Retina (tissue), 1 donor: ENCODE results near the gene MDM2.

ENCODE experiments used
- DNase-seq: peaks from one replicate; pipeline ENCODE4 v3.0.0-alpha.2; 2016

MDM2 gene

DNA sequence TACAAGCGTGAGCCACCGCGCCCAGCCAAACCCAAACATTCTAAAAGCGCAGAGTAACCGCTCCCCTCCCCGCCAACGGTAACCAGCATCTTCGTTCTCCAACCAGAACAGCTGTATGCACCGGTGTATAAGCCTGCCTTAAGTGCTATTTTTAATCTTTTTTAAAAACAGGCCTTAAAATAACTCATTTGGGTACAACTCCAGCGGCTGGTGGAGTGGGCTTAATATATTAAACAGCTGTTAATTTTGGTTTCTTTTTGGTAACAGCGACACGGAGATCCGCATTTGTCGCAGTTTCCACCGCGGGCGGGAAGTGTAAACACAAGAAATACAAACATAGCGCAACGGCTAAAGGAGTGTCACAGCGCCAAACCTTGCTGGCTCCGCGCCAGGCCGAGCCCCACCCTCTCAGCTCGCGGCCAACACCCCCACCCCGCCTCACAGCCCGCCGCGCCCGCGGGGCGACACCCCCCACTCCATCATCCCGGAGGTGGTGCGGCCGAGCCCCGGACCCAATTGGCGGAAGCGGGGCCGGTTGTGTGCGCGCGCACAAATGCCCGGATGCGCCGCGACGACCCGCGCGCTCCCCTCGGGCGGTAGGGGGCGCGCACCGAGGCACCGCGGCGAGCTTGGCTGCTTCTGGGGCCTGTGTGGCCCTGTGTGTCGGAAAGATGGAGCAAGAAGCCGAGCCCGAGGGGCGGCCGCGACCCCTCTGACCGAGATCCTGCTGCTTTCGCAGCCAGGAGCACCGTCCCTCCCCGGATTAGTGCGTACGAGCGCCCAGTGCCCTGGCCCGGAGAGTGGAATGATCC is at the start of gene MDM2:
TSS of gene MDM2 (plus strand) at position 602 of the 812 bp plus-strand sequence. CDS start 301 bp downstream, outside the sequence.
- DNase-seq, result peak; percentile 99

DNA sequence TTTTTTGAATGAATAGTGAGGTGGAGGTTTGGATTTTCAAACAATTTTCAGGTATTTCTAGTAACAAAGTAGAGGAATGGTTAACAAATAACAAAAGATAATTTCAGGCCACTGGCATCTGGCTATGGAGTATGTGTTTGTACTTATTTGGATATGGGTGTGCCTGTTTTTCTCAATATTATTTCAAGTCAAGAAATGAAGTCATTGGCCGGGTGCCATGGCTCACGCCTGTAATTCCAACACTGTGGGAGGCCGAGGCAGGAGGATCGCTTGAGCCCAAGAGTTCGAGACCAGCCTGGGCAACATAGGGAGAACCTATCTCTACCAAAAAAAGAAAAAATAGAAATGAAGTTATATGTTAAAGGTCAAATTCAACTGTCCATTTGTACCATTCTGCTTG is 48.1 kb upstream of the MDM2 start:
- no peak for DNase-seq

GRCh38 chr12:68760806-68761441 is 47.1 kb upstream of the MDM2 start:
- no peak for DNase-seq

- DNase-seq, result no peak
Measured at GRCh38 chr12:68761442-68761812, 46.5 kb upstream of the MDM2 start.

DNA sequence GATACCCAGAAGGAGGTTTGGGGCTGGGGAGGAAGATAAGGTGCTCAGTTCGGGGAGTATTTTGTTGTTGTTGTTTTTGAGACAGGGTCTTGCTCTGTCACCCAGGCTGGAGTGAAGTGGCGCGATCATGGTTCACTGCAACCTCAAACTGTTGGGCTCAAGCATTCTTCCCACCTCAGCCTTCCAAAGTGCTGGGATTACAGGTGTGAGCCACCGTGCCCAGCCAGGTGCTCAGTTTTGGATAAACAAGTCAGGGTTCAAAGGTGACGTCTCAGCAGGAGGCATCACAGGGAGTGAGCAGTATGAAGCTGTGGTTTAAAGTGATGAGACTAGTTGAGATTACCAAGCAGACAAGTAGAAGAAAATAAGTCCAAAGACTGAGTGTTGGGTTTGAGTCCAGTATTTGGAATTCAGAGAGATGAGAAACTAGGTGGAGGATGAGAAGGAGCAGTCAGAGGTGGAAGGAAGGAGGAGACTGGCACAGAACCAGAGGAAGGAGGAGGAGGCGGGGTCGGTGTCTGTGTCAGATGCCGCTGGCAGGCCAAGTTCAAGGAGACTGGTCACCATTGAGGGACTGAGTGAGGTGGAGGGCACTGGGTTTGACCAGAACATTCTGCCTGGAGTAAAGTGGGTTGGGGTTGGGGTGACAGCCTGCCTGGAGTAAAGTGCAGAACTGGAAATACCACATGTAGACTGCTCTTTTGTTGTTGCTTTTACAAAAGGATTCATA is 45.9 kb upstream of the MDM2 start:
- no peak for DNase-seq

DNA sequence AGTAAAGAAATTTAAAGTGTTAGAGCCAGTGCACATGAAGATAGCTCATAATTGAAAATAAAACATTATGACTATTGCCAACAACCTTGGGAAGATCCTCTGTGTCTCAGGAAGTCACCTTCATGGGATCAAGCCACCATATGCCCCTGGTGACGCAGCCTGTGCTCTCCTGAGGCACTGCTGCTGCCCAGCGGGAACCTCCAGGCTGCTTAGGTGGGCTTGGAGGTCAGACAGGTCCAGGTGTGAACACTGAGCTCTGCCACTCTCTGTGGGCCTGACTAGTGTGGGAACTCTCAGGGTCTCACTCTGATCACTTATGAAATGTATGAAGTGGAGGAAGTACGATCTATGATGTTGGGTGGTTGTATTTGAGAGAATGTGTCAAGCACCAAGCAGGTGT is 45.3 kb upstream of the MDM2 start:
- DNase-seq, result no peak

- no peak for DNase-seq
Measured at GRCh38 chr12:68765696-68766095, 42.3 kb upstream of the MDM2 start.

- no peak for DNase-seq
Measured at GRCh38 chr12:68766646-68767045, 41.3 kb upstream of the MDM2 start.

GRCh38 chr12:68767191-68767590 is 40.8 kb upstream of the MDM2 start:
- DNase-seq, result no peak

DNA sequence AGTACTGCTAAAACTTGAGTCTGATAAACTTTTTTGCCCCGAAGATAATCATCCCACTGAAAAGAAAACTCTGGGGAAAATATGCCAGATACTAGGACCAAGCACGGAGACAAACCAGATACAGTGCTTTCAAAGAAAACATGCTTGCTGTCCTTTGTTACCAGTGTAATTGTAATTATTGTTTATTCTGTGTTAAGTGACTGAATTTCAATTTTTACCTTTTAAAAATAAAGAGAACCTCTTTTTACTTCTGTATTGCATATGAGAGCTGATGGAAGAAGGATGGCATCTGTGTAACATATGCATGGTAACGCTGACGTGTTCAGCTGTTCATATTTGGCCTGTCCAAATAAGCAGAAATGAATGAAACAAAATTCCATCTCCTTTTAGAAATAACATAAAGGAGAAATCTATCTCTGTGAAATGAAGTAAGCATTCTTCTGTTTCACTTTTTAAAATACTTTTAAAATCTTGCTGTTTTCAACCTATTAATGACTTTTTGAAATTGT is 39.5 kb upstream of the MDM2 start:
- no peak for DNase-seq

DNA sequence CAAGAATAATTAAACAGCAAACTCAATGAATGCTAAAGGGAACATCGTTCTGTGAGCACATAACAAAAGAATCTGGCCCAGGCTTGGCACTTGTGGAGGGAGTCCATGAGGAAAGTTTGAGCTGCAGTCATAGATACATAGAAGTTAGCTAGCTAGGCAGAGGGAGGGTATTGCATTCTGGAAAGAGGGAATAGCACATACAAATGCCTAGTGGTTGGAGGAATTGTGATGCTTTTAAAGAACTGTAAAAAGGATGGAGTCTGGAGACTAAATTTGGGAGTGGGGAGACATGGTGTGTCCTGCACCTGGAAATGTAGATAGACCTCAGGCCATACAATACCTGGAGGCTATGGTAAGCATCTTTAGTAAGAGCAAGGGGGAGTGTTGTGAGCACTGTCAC is 38.0 kb upstream of the MDM2 start:
- no peak for DNase-seq

DNA sequence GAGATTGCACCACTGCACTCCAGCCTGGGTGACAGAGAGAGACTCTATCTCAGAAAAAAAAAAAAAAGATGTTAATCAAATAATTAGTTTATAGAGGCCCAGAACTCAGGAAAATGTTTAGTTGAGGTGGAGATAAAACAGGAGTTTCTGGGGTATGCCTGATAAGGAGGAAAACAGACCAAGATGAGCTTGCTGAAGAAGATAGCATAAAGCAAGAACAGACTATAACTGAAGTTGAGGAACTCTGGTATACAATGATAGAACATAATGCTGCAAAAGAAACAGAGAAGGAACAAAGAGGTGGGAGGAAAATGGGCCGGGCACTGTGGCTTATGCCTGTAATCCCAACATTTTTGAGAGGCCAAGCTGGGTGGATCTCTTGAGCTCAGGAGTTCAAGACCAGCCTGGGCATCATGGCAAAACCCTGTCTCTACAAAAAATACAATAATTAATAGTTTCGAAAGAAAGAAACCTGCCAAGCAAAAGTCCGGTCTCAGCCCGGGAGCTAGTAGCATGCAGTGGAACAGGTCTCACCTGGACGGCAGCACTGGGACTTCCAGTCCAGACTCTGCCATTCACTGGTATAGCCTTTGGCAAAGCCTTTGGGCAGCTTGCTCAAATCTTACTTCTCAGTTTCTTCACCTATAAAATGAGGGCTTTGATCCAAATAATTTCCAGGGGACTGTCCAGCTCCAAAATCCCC is 36.6 kb upstream of the MDM2 start:
- DNase-seq, result no peak

DNA sequence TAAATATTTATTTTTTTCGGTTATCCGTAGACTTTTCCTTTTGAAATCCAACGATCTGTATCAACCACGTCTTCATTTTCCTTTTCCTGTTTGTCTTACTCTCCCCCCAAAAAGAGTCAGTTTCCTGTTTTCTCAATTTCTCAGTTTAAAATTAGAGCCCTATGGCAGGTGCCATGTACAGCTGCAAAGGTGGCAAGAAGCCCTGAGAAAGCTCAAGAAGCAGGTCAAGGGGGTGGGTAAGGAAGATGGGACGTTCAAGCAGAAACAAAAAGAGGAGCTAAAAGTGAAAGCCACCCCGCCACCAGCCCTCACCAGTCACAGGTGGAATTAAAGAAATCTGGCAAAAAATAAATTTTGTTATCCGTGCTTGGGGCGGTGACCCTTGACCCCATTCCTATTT is 35.3 kb upstream of the MDM2 start:
- DNase-seq, result no peak

- DNase-seq, result no peak
Measured at GRCh38 chr12:68773582-68773981, 34.4 kb upstream of the MDM2 start.

GRCh38 chr12:68775121-68775630 is 32.8 kb upstream of the MDM2 start:
- no peak for DNase-seq

DNA sequence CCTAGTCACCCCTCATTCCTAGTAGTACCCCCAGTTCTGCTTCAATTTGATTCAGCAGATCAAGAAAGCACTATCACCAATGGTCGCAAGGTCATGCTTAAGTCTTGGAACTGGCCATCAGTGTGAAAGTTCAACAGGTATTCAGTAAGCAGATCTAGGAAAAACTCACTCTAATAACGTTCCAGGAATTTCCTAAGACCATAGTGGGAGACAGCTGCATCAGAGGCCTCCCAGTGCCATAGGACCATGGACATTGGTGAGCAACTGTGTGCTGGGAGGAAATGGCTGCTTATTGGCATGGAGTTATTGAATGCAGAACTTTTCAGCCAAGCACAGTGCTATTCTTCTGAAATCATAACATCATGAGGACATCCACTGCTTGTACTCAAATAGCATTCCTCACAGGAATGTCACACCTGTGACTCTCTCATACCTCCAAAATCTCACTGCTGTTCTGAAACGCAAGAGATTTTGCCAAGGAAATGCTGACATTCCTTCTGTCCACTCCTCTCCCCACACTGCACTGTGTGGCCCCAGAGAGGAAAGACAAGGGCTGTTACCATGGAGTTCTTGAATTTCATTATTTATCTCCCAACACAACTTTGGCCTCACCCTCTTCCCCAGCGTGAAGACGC is 30.9 kb upstream of the MDM2 start:
- no peak for DNase-seq

DNA sequence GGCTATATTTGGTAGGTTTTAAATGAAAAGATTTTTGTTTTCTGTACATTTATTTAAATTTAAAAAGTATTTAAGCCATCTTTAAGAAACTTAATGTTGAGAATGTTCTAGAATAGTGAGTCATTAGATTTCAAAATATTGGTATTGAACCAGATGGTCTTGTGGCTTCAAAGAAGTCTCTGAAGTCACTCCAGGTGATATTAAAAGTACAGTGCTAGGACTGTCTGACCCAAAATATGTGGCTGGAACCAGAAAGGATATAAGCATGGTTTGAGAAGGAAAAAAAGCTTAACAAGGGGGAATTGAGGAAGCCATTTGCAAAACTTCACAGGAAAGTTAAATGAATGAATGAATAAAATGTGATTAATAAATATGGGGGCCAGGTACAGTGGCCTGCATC is 28.7 kb upstream of the MDM2 start:
- no peak for DNase-seq

GRCh38 chr12:68780731-68781130 is 27.2 kb upstream of the MDM2 start:
- DNase-seq, result no peak

- no peak for DNase-seq
Measured at GRCh38 chr12:68781728-68782127, 26.2 kb upstream of the MDM2 start.

DNA sequence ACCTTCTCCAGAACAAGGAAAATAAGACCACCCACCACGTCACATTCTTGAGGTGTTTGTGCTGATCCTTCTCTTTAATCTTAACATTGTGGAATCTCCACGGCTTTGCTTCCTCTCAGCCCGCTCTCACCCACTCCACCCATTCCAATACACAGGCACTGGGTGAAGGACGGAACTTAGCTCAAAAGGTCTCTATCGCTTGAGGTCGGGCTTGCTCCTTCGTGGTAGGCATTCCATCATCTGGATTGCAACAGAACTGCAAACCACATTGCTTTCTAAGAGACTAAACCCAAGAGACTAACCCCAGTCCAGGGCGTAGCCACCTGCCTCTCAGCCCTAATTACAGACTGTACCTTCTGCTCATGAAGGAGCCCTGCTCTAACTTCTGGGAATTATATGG is 24.0 kb upstream of the MDM2 start:
- no peak for DNase-seq

- DNase-seq, result no peak
Measured at GRCh38 chr12:68785358-68785757, 22.6 kb upstream of the MDM2 start.

GRCh38 chr12:68785823-68786222 is 22.2 kb upstream of the MDM2 start:
- no peak for DNase-seq
